SK-N-SH (cell line): ENCODE measurements around the gene DDX41. TPM values are rescaled to one million over a fixed set of nuclear protein-coding genes. Genes with fewer than 3 reads are reported as not detected.

Experiments
- CTCF ChIA-PET: fragments of 300-600, 350-600 bp; formaldehyde crosslinking; extraction: SDS; loops from one replicate; lab custom pipeline; 2021; lab: Yijun Ruan, JAX
- POLR2A ChIA-PET: fragments of 350-600 bp; sonication (Branson Sonifier 250); formaldehyde crosslinking; extraction: SDS; loops from one replicate; lab custom pipeline; 2020; ENCODE audit warnings: antibody characterized with exemption, inconsistent platforms; lab: Yijun Ruan, JAX
- DNase-seq: peaks from one replicate; pipeline ENCODE4 v3.0.0; 2012
- H2AFZ ChIP-seq: fragments of 200-600 bp; sonication (generic); 2 replicates; pipeline ENCODE4 v1.8.1; 2016; ENCODE audit warnings: antibody characterized with exemption, mild to moderate bottlenecking, low read depth
- H3F3A ChIP-seq: fragments of 200-600 bp; sonication (generic); replicated peaks from 2 replicates; pipeline ENCODE3; 2016; ENCODE audit warnings: antibody characterized with exemption, mild to moderate bottlenecking; ENCODE audit not compliant: insufficient read depth
- H3K27ac ChIP-seq, 2 experiments: fragments of 200-500 bp in 1 of 2; fragments of 200-600 bp in 1 of 2; sonication (Bioruptor generic) in 1 of 2; sonication (generic), shearing (Covaris generic) in 1 of 2; 2 replicates each; pipeline versions ENCODE4 v1.5.1 to v1.6.1; 2014 to 2016; ENCODE audit warnings: low read depth in 2 of 2, inconsistent platforms in 1 of 2, low read length in 1 of 2, mild to moderate bottlenecking in 1 of 2, mixed read lengths in 1 of 2
- H3K27me3 ChIP-seq: fragments of 200-600 bp; sonication (generic), shearing (Covaris generic); 2 replicates; pipeline ENCODE4 v1.6.1; 2016; ENCODE audit warnings: mixed run types; ENCODE audit not compliant: insufficient read depth
- H3K36me3 ChIP-seq, 2 experiments: fragments of 200-500 bp in 1 of 2; fragments of 200-600 bp in 1 of 2; sonication (Bioruptor generic) in 1 of 2; sonication (generic) in 1 of 2; replicated peaks in 1 of 2; 2 replicates each; pipeline versions ENCODE3 to v1.5.1; 2014 to 2016; ENCODE audit warnings: low read length in 1 of 2, mild to moderate bottlenecking in 1 of 2; ENCODE audit not compliant: insufficient read depth in 2 of 2, control insufficient read depth in 1 of 2
- H3K4me1 ChIP-seq, 2 experiments: fragments of 200-500 bp in 1 of 2; fragments of 200-600 bp in 1 of 2; sonication (Bioruptor generic) in 1 of 2; sonication (generic), shearing (Covaris generic) in 1 of 2; 2 replicates each; pipeline versions ENCODE4 v1.5.1 to v1.6.1; 2014 to 2016; ENCODE audit warnings: low read depth in 1 of 2, low read length in 1 of 2, mixed run types in 1 of 2; ENCODE audit not compliant: insufficient read depth in 2 of 2, control insufficient read depth in 1 of 2
- H3K4me2 ChIP-seq: fragments of 200-600 bp; sonication (generic), shearing (Covaris generic); 2 replicates; pipeline ENCODE4 v1.6.1; 2017; ENCODE audit warnings: mixed run types
- H3K4me3 ChIP-seq, 2 experiments: fragments of 200-500 bp in 1 of 2; fragments of 200-600 bp in 1 of 2; sonication (Bioruptor generic) in 1 of 2; sonication (generic), shearing (Covaris generic) in 1 of 2; 2 replicates each; pipeline versions ENCODE4 v1.5.1 to v1.8.1; 2014 to 2016; ENCODE audit warnings: low read depth in 2 of 2, inconsistent platforms in 1 of 2, low read length in 1 of 2, mild to moderate bottlenecking in 1 of 2, mixed read lengths in 1 of 2, moderate library complexity in 1 of 2
- H3K79me2 ChIP-seq: fragments of 200-600 bp; sonication (generic); 2 replicates; pipeline ENCODE4 v1.8.1; 2017; ENCODE audit warnings: mild to moderate bottlenecking; ENCODE audit not compliant: insufficient read depth
- H3K9ac ChIP-seq: fragments of 200-600 bp; sonication (generic); 2 replicates; pipeline ENCODE4 v1.6.1; 2017; ENCODE audit warnings: mixed run types
- H3K9me2 ChIP-seq: fragments of 200-600 bp; sonication (generic); 2 replicates; pipeline ENCODE4 v1.6.1; 2017; ENCODE audit warnings: mixed run types
- H3K9me3 ChIP-seq: fragments of 200-600 bp; sonication (generic); 2 replicates; pipeline ENCODE4 v1.6.1; 2017; ENCODE audit warnings: mixed run types, mild to moderate bottlenecking, moderate library complexity
- H4K20me1 ChIP-seq: fragments of 200-600 bp; sonication (generic); 2 replicates; pipeline ENCODE4 v1.6.1; 2017; ENCODE audit warnings: mild to moderate bottlenecking, mixed run types; ENCODE audit not compliant: insufficient read depth
- FOXJ3 ChIP-seq: sonication (generic); formaldehyde crosslinking; IDR thresholded peaks from 2 replicates; pipeline ENCODE4 v1.5.1; 2020; ENCODE audit warnings: mild to moderate bottlenecking, missing genetic modification reagents
- FOXM1 ChIP-seq: IDR thresholded peaks from 2 replicates; pipeline ENCODE4 v1.4.0; 2012; ENCODE audit warnings: low read depth, mild to moderate bottlenecking
- GATA2 ChIP-seq: sonication (generic); formaldehyde crosslinking; IDR thresholded peaks from 2 replicates; pipeline ENCODE4 v1.5.0; 2020; ENCODE audit warnings: mild to moderate bottlenecking, missing genetic modification reagents
- JUND ChIP-seq: IDR thresholded peaks from 2 replicates; pipeline ENCODE4 v1.4.0; 2012
- NFIC ChIP-seq: IDR thresholded peaks from 2 replicates; pipeline ENCODE4 v1.4.0; 2012; ENCODE audit warnings: borderline replicate concordance
- NRF1 ChIP-seq: IDR thresholded peaks from 2 replicates; pipeline ENCODE4 v1.6.1; 2012; ENCODE audit warnings: low read depth, mild to moderate bottlenecking, low read length
- POLR2AphosphoS5 ChIP-seq: IDR thresholded peaks from 2 replicates; pipeline ENCODE4 v1.6.1; 2012; ENCODE audit warnings: low read depth, low read length
- RAD21 ChIP-seq: IDR thresholded peaks from 2 replicates; pipeline ENCODE4 v1.6.1; 2012; ENCODE audit warnings: mild to moderate bottlenecking, low read length
- RXRA ChIP-seq: IDR thresholded peaks from 2 replicates; pipeline ENCODE4 v1.4.0; 2012; ENCODE audit warnings: low read depth, mild to moderate bottlenecking, borderline replicate concordance
- SIN3A ChIP-seq: IDR thresholded peaks from 2 replicates; pipeline ENCODE4 v1.6.1; 2012; ENCODE audit warnings: low read depth, mild to moderate bottlenecking, low read length, moderate library complexity, borderline replicate concordance
- TAF1 ChIP-seq: IDR thresholded peaks from 2 replicates; pipeline ENCODE4 v1.6.1; 2012; ENCODE audit warnings: low read depth, mild to moderate bottlenecking, low read length, moderate library complexity, borderline replicate concordance
- YY1 ChIP-seq: IDR thresholded peaks from 2 replicates; pipeline ENCODE4 v1.4.0; 2012; ENCODE audit warnings: low read depth, mild to moderate bottlenecking
- WGBS: methylation state at CpG from one replicate; pipeline ENCODE4 v1.1.6; 2017; ENCODE audit warnings: low lambda C conversion rate; 5-methylcytosine and 5-hydroxymethylcytosine counted together
- polyA plus RNA-seq, 3 experiments: library from polyadenylated mRNA; depleted of rRNA; stranded (reverse); fragments of >200 nt; gene quantifications; 2 replicates each; pipeline ENCODE4 v1.2.3, GENCODE V29; 2012
- TF ChIP-seq, protein P1 (sequence below): IDR thresholded peaks from 2 replicates; pipeline ENCODE4; 2012
- TF ChIP-seq, protein P2 (sequence below): fragments of 200-600 bp; sonication (generic); IDR thresholded peaks from 2 replicates; pipeline ENCODE4 v1.6.1; 2017; ENCODE audit warnings: antibody characterized with exemption, mild to moderate bottlenecking, moderate library complexity
- TF ChIP-seq, protein P3 (sequence below): IDR thresholded peaks from 2 replicates; pipeline ENCODE4 v1.4.0; 2012; ENCODE audit warnings: low read depth, borderline replicate concordance
- TF ChIP-seq, protein P4 (sequence below): IDR thresholded peaks from 2 replicates; pipeline ENCODE4 v1.4.0; 2012; ENCODE audit warnings: low read depth
- TF ChIP-seq, protein P5 (sequence below): IDR thresholded peaks from 2 replicates; pipeline ENCODE4 v1.4.0; 2012; ENCODE audit warnings: low read depth, borderline replicate concordance
- TF ChIP-seq, protein P6 (sequence below): fragments of 150-350 bp; IDR thresholded peaks from 2 replicates; pipeline ENCODE4 v1.6.1; 2017; ENCODE audit warnings: antibody characterized with exemption, low read length, low read depth, borderline replicate concordance

DDX41 gene
- polyA plus RNA-seq, 1 of the 3 experiments (the other 2 are of a cell fraction) = 176 TPM

DNA sequence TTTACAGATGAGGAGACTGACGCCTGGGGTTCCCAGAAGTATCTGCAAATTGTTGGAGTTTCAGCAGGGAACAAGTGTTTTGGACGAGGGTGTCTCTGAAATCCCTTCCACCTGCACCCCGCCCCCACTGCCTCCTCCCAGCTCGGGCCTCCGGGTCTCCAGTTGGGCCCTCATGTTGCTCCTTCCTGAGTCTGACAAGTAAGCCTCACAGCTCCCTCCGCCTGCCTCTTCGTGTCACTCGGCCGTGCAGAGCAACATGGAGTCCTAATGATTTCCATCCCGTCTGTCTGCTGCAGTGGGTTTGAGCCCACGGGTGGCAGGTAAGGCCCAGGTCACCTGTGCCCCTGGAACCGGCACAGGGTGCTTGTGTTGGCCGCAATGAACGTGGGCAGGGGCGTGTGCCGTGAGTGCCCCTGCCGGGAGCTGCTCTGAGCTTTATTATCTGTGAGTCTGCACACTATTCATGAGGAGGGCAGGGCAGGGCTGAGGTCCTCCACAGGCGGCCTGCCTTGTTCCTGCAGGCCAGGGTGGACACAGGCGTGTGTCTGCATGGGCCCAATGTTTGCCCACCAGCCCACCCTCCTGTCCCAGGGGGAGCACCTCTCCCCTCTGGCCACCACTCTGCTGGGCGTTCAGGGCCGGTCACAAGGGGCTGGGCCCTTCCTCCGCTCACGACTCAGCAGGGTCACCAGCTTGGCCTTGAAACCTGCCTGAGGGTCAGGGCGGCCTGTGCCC lies 13.2 kb downstream of the DDX41 start (continued):
- TF ChIP-seq, protein P1, sequence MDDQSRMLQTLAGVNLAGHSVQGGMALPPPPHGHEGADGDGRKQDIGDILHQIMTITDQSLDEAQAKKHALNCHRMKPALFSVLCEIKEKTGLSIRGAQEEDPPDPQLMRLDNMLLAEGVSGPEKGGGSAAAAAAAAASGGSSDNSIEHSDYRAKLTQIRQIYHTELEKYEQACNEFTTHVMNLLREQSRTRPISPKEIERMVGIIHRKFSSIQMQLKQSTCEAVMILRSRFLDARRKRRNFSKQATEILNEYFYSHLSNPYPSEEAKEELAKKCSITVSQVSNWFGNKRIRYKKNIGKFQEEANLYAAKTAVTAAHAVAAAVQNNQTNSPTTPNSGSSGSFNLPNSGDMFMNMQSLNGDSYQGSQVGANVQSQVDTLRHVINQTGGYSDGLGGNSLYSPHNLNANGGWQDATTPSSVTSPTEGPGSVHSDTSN = no peak
- TF ChIP-seq, protein P2, sequence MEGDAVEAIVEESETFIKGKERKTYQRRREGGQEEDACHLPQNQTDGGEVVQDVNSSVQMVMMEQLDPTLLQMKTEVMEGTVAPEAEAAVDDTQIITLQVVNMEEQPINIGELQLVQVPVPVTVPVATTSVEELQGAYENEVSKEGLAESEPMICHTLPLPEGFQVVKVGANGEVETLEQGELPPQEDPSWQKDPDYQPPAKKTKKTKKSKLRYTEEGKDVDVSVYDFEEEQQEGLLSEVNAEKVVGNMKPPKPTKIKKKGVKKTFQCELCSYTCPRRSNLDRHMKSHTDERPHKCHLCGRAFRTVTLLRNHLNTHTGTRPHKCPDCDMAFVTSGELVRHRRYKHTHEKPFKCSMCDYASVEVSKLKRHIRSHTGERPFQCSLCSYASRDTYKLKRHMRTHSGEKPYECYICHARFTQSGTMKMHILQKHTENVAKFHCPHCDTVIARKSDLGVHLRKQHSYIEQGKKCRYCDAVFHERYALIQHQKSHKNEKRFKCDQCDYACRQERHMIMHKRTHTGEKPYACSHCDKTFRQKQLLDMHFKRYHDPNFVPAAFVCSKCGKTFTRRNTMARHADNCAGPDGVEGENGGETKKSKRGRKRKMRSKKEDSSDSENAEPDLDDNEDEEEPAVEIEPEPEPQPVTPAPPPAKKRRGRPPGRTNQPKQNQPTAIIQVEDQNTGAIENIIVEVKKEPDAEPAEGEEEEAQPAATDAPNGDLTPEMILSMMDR = no peak
- TF ChIP-seq RAD21 = no peak
- TF ChIP-seq NFIC = no peak
- TF ChIP-seq, protein P3, sequence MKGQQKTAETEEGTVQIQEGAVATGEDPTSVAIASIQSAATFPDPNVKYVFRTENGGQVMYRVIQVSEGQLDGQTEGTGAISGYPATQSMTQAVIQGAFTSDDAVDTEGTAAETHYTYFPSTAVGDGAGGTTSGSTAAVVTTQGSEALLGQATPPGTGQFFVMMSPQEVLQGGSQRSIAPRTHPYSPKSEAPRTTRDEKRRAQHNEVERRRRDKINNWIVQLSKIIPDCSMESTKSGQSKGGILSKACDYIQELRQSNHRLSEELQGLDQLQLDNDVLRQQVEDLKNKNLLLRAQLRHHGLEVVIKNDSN = no peak
- TF ChIP-seq, protein P4, sequence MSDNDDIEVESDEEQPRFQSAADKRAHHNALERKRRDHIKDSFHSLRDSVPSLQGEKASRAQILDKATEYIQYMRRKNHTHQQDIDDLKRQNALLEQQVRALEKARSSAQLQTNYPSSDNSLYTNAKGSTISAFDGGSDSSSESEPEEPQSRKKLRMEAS = no peak
- TF ChIP-seq RXRA = no peak
- TF ChIP-seq FOXM1 = no peak
- no peak for TF ChIP-seq SIN3A
- no peak for TF ChIP-seq YY1
- TF ChIP-seq, protein P5, sequence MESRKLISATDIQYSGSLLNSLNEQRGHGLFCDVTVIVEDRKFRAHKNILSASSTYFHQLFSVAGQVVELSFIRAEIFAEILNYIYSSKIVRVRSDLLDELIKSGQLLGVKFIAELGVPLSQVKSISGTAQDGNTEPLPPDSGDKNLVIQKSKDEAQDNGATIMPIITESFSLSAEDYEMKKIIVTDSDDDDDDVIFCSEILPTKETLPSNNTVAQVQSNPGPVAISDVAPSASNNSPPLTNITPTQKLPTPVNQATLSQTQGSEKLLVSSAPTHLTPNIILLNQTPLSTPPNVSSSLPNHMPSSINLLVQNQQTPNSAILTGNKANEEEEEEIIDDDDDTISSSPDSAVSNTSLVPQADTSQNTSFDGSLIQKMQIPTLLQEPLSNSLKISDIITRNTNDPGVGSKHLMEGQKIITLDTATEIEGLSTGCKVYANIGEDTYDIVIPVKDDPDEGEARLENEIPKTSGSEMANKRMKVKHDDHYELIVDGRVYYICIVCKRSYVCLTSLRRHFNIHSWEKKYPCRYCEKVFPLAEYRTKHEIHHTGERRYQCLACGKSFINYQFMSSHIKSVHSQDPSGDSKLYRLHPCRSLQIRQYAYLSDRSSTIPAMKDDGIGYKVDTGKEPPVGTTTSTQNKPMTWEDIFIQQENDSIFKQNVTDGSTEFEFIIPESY = no peak

DNA sequence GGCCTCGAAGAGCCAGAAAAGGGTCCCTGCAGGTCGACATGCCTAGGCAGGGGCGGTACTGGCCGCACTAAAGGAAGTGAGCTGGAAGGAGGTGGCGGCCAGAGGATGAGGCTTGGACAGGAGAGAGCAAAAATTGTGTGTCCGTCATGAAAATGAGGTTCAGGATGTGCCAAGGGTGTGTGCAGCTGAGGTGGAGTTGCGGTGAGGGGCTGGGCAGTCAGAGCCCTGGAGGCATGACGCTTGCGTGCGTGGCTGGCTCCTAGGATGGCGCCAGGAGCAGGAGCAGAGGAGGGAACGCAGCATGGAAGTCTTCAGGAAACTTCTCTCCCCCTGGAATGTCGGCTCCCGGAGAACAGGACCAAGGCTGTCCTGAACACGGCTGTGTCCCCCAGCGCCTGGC lies 13.9 kb downstream of the DDX41 start:
- Histone ChIP-seq H3K79me2 (no peaks in the 10 kb centered on the region), H3K9ac (no peak overlapping the region)
- 89% methylated on average over 16 of the region's 16 CpGs for WGBS
- TF ChIP-seq GATA2 = no peak
- TF ChIP-seq FOXJ3 (CRISPR knock-in tag) = no peak
- no peak for TF ChIP-seq JUND
- TF ChIP-seq, protein P1 = no peak
- no peak for TF ChIP-seq SIN3A
- no peak for TF ChIP-seq YY1
- TF ChIP-seq, protein P4 = no peak
- TF ChIP-seq, protein P6, sequence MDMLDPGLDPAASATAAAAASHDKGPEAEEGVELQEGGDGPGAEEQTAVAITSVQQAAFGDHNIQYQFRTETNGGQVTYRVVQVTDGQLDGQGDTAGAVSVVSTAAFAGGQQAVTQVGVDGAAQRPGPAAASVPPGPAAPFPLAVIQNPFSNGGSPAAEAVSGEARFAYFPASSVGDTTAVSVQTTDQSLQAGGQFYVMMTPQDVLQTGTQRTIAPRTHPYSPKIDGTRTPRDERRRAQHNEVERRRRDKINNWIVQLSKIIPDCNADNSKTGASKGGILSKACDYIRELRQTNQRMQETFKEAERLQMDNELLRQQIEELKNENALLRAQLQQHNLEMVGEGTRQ = no peak
- TF ChIP-seq TAF1 = no peak
- no peak for TF ChIP-seq NFIC
- no peak for TF ChIP-seq POLR2AphosphoS5
- no peak for TF ChIP-seq NRF1
- TF ChIP-seq, protein P3 = no peak
- no peak for TF ChIP-seq RAD21

More for the DNA sequence above, 13.9 kb downstream of the DDX41 start:
- H2AFZ ChIP-seq = no peak overlapping the region
- ChIA-PET CTCF (interaction anchor here (2.0 to 15.9 kb wide), 10 partner anchors 8 to 187 kb away, joined by 4 to 228 read pairs (median 32); partner anchors contain the start of genes DDX41, DOK3 and PRR7), POLR2A (no interaction called here)
- no peaks in the 10 kb centered on the region for H3K9me2 ChIP-seq
- peaks cover 6% of the 10 kb centered on the region for H3F3A ChIP-seq
- H3K27me3 ChIP-seq = no peaks in the 10 kb centered on the region
- H3K36me3 ChIP-seq = no peaks in the 10 kb centered on the region
- no peak overlapping the region for H3K27ac ChIP-seq
- peaks cover 0 to 21% of the 10 kb centered on the region in 2 experiments; a peak in 2 of 4 replicates for H3K4me1 ChIP-seq
- H3K9me3 ChIP-seq = no peaks in the 10 kb centered on the region
- no peaks in the 10 kb centered on the region for H4K20me1 ChIP-seq
- DNase-seq = no peak
- H3K4me2 ChIP-seq = no peak overlapping the region
- no peak overlapping the region for H3K4me3 ChIP-seq
